NCI-H1417 (cell line): Measurements from ENCODE around the gene ZFP57.

ENCODE experiments used
- DNase-seq, 3 experiments: peaks; one replicate each; lab custom pipeline; 2025; lab: John Stamatoyannopoulos, UW

Gene ZFP57

DNA sequence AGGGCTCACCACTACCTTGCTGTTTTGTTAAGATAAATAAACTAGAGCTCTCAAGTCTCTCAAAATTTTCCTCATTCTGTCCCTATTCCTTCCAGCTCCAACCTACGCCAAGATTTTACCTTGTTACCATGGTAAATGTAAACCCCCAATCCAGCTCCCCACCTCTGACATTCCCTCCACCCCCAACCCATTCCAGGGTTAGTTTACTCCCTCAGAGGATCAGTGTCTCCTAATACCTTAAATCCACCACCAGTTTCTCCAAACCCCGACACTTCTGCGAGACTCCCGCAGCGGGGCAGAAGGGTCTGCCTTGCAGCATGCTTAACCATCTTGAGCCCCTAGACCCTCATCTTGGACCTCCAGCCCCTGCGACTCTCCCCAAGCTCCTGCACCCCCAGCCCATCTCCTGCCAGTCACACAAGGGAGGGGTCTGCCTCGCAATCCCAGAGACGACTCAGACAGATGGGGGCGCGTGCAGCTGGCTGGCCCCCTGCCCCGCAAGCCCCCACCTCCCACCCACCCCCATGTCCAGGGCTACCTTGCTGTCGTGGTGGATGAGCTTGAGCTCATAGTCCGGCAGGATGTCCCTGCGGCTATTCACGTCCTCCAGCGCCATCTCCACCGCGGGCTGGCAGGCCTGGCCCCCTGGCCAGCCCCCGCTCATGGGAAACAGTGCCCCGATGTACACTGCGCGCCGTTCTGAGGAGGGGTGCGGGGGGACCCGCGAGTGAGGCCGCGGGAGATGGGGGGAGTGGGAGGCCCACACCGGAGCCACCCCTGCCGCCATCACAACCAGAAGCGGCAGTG is 53.8 kb downstream of the ZFP57 start:
- no peak for DNase-seq

DNA sequence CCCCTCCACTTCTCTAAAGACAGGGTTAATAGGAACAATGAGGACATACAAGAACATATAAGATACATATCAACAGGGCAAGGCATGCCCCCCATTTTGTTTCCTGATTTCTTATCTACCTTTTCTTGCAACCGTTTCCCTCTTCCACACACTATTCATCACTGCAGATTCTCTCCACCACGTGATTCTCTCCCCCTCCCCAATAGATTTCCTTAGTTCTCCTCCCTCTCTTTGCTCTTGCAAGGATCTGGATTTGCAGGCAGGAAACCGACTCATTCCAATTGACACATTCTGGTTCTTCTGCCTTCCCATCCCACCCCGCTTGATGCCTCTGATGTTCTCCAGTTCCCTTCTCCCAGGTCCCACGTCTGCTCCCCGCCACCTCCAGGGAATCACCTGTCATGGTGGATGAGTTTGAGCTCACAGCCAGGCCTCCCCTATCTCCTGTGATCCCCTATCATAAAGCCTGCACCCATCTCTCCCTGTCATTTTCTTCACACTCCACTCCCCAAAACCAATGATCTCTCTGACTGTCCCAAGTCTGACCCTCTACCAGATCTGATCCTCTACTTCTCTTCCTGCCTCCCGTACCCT is 55.5 kb downstream of the ZFP57 start:
- no peak for DNase-seq

DNA sequence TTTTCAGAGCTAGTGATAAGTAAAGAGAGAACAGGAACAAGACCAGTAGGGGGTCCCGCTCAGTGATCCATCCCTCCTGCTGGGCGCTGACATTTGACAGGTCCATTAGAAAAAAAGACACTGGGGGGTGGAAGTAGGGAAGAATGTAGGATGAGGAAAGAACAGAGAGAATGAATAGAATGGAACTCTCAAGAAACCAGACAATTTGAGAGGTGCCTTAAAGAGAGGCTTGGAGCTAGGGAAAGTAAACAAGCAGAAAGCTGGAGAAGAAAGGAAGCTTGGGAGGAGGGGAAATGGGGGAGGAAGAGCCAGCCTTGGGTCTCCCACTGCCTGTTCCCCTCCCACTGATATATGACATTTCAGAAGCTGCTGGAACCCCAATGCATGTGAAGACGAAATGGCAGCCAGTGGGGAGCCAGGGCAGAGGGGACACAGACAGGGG is 56.4 kb downstream of the ZFP57 start:
- DNase-seq, result peak in 2 of 3 experiments; percentile 29 to 52
